ENCODE measurements around the gene TRPV6. TPM values are rescaled to one million over a fixed set of nuclear protein-coding genes. Genes with fewer than 3 reads are reported as not detected.

TRPV6 gene
- polyA plus RNA-seq, 10 donors, result 0.12 to 1.2 (median 0.23) TPM; not detected in 1

DNA sequence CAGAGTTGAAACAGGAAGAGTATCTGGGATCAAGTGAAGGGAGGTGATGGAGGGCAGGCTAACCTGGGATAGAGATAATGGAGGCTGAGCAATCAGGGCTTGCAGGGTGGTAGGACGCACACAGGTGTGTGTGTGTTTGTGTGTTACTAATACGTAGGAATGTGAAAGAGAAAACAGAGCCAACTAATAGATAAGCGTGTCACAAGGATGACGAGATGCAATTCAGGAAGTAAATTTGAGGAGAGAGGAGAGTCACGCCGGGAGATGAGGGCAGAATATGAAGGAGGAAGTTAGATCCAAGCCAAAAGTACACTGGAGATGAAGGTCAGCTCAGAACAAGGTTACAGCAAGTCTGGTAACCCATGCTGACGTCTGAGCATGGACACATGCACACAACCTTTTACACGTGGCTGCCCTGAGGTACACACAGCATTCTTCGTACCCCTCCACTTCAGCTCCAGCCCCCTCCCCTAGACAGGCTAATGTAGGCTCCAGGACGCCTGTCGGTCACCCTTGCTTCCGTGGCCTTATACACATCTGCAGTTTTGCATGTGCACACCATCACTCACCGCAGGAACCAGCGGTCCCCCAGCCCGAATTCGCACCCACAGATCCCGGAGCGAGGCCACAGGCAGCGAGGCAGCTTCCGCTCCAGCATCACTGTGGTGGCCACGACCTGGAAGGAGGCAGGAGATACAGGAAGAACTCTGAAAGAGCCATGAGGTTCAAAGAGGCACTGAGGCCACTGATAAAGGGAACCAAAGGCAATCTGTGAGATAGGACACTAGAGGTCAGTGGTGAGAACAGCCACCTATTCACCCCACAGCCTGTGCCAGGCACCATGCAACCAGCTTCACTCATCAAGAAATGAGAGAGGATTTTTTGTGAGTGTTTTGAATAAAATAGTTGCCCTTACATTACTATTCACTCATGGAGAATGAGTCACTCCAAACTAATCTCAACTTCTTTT lies 23.7 kb upstream of the TRPV6 start:
- DNase-seq, result no peak

DNA sequence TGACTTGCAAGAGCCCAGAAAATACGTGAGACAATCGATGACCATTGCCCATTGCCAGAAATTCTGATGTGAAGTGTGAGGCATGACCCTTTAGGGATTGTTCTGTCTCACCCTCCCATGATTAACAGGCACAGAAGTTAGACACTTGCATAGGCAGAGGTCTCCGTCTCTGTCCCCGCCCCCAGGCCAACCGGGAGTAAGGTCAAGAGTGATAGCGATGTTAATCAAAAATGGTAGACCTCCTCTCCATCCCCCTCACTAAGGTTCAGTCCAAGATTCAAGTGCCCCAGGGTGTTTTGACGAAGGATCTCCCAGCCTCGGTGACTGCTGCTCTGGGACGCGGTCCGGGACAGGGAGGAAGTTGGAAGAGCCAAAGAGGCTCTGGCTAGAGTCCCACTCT lies 22.7 kb upstream of the TRPV6 start:
- DNase-seq, result no peak

DNA sequence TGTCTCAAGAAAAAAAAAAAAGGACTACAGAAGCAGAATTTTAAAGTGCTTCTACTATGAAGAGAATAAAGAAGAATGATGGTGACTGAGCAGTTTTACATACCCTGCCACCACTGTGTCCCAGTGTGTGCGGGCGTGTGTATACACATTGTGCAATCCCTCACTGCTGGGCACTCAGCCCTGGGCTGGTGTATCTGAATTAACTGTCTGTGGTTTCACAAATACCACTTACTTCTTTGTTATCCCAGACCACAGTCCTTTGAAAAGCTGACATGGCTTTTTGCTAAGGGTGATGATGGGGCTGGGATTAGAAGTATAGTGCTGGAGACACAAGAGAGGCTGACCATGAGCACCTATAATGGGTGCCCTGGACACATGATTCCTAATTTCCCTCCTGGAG lies 21.1 kb upstream of the TRPV6 start:
- no peak for DNase-seq

- no peak for DNase-seq
Observed at GRCh38 chr7:142905759-142906158, 20.2 kb upstream of the TRPV6 start.

GRCh38 chr7:142904128-142904527 lies 18.6 kb upstream of the TRPV6 start:
- no peak for DNase-seq

DNA sequence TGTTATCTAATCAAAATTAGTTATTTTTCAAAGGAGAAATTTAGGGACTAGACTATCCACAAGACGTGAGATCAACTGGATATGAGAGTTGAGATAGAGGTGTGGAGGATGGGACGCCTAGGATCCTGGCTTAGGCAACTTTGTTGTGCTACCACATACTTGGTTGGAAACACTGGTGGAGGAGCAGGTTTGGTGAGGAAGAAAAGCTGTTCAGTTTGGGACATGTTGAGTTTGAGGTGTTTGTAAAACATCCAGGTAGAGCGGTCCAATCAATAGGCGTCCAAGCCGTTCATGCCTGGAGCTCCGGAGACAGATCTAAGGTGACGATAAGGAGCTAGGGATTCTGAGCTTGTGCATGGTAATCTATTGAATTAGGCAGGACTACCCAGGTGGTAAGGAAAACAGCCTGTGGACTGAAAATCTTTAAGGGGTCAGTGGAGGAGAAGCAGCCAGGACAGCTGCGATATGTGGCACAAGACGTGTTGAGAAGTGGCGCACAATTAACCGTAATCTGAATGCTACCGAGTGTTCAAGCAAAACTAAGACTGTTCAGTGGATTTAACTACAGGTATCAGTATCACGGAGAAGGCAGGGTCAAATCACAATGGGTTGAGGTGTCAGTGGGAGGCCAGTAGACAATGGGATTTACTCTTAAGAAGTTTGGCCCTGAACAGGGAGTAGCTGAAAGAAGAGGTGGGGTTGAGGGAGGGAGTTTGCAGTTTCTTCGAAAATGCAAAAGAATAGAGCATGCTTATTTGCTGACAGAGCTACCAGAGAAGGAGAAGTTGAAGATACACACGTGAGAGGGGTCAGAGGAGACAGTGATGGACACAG lies 16.1 kb upstream of the TRPV6 start:
- no peak for DNase-seq

DNA sequence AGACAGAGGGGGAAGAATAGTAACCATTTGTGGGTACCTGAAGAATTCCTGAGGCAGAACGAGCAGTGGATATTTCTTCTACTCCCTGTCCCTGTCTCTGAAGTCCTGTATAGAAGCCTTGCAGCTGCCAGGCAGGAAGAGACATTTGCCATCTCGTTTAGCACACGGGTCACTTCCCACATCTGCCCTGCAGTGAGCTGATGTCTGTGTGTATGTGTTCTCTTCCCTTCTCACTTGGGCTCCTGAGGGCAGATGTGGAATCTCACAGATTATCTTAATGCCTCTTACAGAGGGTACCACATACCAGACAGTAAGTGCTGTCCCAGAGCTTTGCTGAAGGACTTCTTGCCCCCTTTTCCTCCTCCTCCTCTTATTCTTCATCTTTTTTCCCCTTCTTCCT lies 14.1 kb upstream of the TRPV6 start:
- DNase-seq, result no peak

- no peak for DNase-seq
Observed at GRCh38 chr7:142898377-142899170, 13.0 kb upstream of the TRPV6 start.

- no peak for DNase-seq
Observed at GRCh38 chr7:142897691-142898090, 12.1 kb upstream of the TRPV6 start.

- no peak for DNase-seq
Observed at GRCh38 chr7:142896741-142897379, 11.3 kb upstream of the TRPV6 start.

- no peak for DNase-seq
Observed at GRCh38 chr7:142896151-142896550, 10.6 kb upstream of the TRPV6 start.

- no peak for DNase-seq
Observed at GRCh38 chr7:142894985-142895593, 9.5 kb upstream of the TRPV6 start.

- no peak for DNase-seq
Observed at GRCh38 chr7:142894112-142894984, 8.8 kb upstream of the TRPV6 start.

DNA sequence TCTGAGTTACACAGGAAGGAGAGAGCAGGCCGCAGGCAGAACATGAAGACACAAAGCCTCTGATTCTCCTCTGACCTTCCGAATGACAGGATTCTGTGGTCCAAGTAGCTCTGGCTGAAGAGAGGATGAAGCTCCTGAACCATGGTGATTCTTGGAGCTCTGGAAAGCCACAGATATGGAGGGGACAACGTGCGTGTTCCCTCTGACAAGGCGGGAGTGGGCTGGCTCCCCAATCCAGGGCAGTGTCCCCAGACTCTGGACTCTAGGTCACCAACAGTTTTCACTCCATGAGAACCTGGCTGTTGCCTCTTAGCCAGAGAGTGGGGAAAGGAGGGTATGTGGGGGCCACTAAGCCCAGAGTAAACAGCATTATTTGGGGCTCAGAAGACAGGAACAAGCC lies 7.4 kb upstream of the TRPV6 start:
- DNase-seq, result no peak

DNA sequence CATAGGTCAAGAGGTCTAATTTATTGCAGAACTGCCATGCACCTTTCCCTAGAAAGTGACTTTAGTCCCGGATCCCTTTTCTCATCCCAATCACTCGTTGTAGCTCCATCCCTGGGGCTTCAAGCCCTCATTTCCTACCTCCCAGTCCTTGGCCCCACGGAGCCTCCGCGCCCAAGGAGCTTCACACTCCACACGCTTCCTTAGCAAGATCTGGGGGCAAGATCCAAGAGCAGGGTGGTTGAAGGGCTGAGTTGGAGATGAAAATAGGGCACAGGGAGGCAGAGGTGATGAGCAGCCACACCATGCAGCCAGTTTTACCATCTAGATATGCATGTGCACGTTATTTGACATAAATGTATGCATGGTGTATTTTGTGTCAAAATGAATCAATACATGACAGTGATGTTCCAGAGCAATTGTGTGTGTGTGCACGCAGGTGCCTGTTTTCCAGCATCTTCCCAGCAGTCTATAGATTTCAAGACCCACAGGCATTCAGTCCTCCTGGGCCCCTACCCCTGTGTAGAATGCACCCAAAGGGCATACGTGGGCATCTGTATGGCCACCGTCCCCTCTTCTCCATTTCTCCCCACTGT lies 6.0 kb upstream of the TRPV6 start:
- DNase-seq, result no peak

DNA sequence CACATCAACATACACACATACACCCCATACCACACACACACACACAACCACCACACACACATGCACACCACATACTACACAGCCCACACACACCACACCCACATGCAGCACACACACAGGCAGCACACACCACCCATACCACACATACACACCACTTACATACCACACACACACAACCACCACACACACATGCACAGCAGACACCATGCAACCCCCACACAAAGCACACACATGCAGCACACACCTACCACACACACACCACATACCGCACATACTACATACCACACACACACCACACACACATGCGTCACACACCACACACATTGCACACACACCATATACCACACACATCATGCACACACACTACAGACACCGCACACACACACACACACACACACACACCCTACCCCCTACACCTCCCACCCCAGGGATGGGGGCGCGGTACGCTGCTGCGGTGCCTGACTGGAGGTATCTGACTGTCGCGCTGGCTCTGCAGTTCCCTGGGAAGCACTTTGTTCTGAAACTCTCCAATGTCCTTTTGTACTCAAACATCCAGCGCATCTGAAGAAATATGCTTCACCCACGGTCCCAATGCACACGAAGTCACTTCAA lies 5.4 kb upstream of the TRPV6 start:
- no peak for DNase-seq

- DNase-seq, result no peak
Observed at GRCh38 chr7:142889816-142890215, 4.3 kb upstream of the TRPV6 start.

DNA sequence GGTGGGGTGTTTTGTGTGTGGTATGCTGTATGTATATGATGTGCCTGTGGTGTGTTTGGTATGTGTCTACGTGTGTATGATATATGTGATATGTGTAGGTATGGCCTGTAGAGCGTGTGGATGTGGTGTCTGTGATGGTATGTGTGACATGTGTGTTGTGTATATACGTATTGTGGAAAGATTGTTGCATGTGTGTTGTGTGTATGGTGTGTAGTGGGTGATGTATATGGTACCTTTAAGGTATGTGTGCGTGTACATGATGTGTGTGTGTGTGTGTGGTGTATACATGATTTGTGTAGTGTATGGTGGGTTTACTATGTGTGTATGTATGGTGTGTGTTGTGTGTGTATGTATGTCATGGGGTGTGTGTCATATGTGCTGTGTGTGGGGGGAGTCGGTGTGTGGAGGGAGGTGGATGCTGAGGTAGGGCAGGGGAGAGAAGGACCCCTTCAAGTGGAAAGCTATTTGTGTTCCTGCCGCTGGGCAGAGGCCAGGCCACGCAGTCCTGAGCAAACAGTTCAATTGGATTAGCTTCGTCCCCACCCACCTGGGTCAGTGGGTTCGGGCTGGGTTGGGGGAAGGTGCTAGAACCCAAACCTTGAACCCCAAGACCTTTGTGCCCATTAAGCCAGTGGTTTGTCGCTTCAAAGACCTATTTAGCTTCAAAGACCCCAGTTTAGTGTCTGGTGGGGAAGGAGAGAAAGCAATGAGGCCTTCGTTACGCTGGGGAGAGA lies 1.9 kb upstream of the TRPV6 start:
- DNase-seq, result no peak

Measured in muscle of back (tissue), 11 donors.